H1 (cell line): Measurements from ENCODE around the gene YTHDC2. TPM values are rescaled to one million over a fixed set of nuclear protein-coding genes. Genes with fewer than 3 reads are reported as not detected.
A peak's percentile ranks its signal among the peaks of the same experiment; 100 is the strongest.

Source experiments
- BCL11A ChIP-seq, 2 experiments: IDR thresholded peaks; one replicate each; pipeline ENCODE4 v1.6.1; 2011; ENCODE audit warnings: low read depth in 2 of 2, low read length in 2 of 2, mild to moderate bottlenecking in 2 of 2
- CHD2 ChIP-seq: IDR thresholded peaks from 2 replicates; pipeline ENCODE4 v1.6.1; 2012; ENCODE audit warnings: low read length, improper control_type of control experiment
- CTBP2 ChIP-seq: IDR thresholded peaks from 2 replicates; pipeline ENCODE4 v1.7.0; 2011; ENCODE audit warnings: borderline replicate concordance, mild to moderate bottlenecking, moderate library complexity, mixed read lengths, low read length; ENCODE audit not compliant: insufficient read depth, insufficient read length
- EZH2 ChIP-seq: fragments of 200-600 bp; sonication (generic); IDR thresholded peaks from 2 replicates; pipeline ENCODE4 v1.7.1; 2012; ENCODE audit warnings: low read depth, mild to moderate bottlenecking, moderate library complexity, low read length, inconsistent platforms; ENCODE audit not compliant: severe bottlenecking
- FOSL1 ChIP-seq: IDR thresholded peaks from 2 replicates; pipeline ENCODE4 v1.6.1; 2011; ENCODE audit warnings: mild to moderate bottlenecking, low read depth, low read length, moderate library complexity; ENCODE audit not compliant: insufficient read depth
- GABPA ChIP-seq: IDR thresholded peaks from 2 replicates; pipeline ENCODE4 v1.6.1; 2011; ENCODE audit warnings: mild to moderate bottlenecking, low read length, moderate library complexity, borderline replicate concordance; ENCODE audit not compliant: insufficient read depth
- HDAC2 ChIP-seq, 2 experiments: fragments of 300-600 bp in 1 of 2; sonication (generic) in 1 of 2; IDR thresholded peaks; 2 replicates each; pipeline ENCODE4 v1.6.1; 2011 to 2012; ENCODE audit warnings: low read depth in 2 of 2, low read length in 2 of 2, mild to moderate bottlenecking in 2 of 2, moderate library complexity in 2 of 2, borderline replicate concordance in 1 of 2, inconsistent platforms in 1 of 2
- KDM4A ChIP-seq: IDR thresholded peaks from one replicate; pipeline ENCODE4 v1.7.1; 2012; ENCODE audit warnings: low read depth, mild to moderate bottlenecking, moderate library complexity, low read length, inconsistent platforms; ENCODE audit not compliant: severe bottlenecking
- MAFK ChIP-seq: IDR thresholded peaks from 2 replicates; pipeline ENCODE4 v1.6.1; 2012; ENCODE audit warnings: low read depth, mild to moderate bottlenecking, improper control_type of control experiment, low read length
- MAX ChIP-seq: IDR thresholded peaks from 2 replicates; pipeline ENCODE4 v1.6.1; 2012; ENCODE audit warnings: inconsistent platforms
- NANOG ChIP-seq: IDR thresholded peaks from 2 replicates; pipeline ENCODE4 v1.6.1; 2011; ENCODE audit warnings: low read length, low read depth, mild to moderate bottlenecking, inconsistent platforms; ENCODE audit not compliant: insufficient read depth, poor library complexity, severe bottlenecking
- POLR2A ChIP-seq, 2 experiments: IDR thresholded peaks; 1 replicate in 1 of 2; 2 replicates in 1 of 2; pipeline ENCODE4 v1.6.1; 2011; ENCODE audit warnings: low read depth in 2 of 2, low read length in 2 of 2, mild to moderate bottlenecking in 2 of 2; ENCODE audit errors: control extremely low read depth in 1 of 2
- POLR2AphosphoS5 ChIP-seq: IDR thresholded peaks from 2 replicates; pipeline ENCODE4 v1.6.1; 2011; ENCODE audit warnings: low read depth, low read length
- POU5F1 ChIP-seq: IDR thresholded peaks from 2 replicates; pipeline ENCODE4 v1.6.1; 2011; ENCODE audit warnings: low read depth, mild to moderate bottlenecking, low read length, moderate library complexity
- RBBP5 ChIP-seq: IDR thresholded peaks from 2 replicates; pipeline ENCODE4 v1.7.1; 2012; ENCODE audit warnings: low read depth, mild to moderate bottlenecking, inconsistent platforms, low read length, moderate library complexity, borderline replicate concordance
- RFX5 ChIP-seq: IDR thresholded peaks from 2 replicates; pipeline ENCODE4 v1.6.1; 2011; ENCODE audit warnings: low read depth, low read length, improper control_type of control experiment, borderline replicate concordance
- RXRA ChIP-seq: IDR thresholded peaks from 2 replicates; pipeline ENCODE4 v1.6.1; 2011; ENCODE audit warnings: low read depth, mild to moderate bottlenecking, low read length, moderate library complexity; ENCODE audit not compliant: insufficient read depth
- SP1 ChIP-seq: IDR thresholded peaks from 2 replicates; pipeline ENCODE4 v1.6.1; 2011; ENCODE audit warnings: low read depth, low read length
- TAF1 ChIP-seq: IDR thresholded peaks from 2 replicates; pipeline ENCODE4 v1.6.1; 2011; ENCODE audit warnings: mild to moderate bottlenecking, low read depth, low read length
- TEAD4 ChIP-seq: IDR thresholded peaks from 2 replicates; pipeline ENCODE4 v1.6.1; 2012; ENCODE audit warnings: low read depth, low read length, inconsistent platforms, mixed read lengths
- ZNF274 ChIP-seq: IDR thresholded peaks from 2 replicates; pipeline ENCODE4 v1.7.0; 2012; ENCODE audit warnings: low read length, borderline replicate concordance; ENCODE audit errors: extremely low read depth
- polyA plus RNA-seq, 7 experiments: library from polyadenylated mRNA; depleted of rRNA in 3 of 7; stranded (reverse) in 5 of 7; unstranded in 2 of 7; fragments of >200 nt in 5 of 7; fragments of 200-250 nt in 2 of 7; gene quantifications; 1 replicate in 5 of 7; 2 replicates in 1 of 7; 4 replicates in 1 of 7; pipeline versions ENCODE4 v1.2.1 to v1.2.3, GENCODE V29; 2011 to 2013; ENCODE audit warnings: missing spikeins in 2 of 7, mixed read lengths in 2 of 7
- total RNA-seq: library from RNA; stranded (reverse); fragmentation: NEBNext Ultra II Directional; extraction: Animal tissue kit (Norgen Biotek cat#: 25700); gene quantifications from 2 replicates; pipeline ENCODE4 v1.2.1, GENCODE V29; 2021
- TF ChIP-seq, protein P1 (sequence below): IDR thresholded peaks from 2 replicates; pipeline ENCODE4 v1.6.1; 2012; ENCODE audit warnings: inconsistent platforms

Gene YTHDC2
- total and polyA plus RNA-seq, 2 of the 8 experiments (the other 6 are each of a cell fraction or from before 2014, with no cell fraction given): 4.3 to 20.1 TPM

DNA sequence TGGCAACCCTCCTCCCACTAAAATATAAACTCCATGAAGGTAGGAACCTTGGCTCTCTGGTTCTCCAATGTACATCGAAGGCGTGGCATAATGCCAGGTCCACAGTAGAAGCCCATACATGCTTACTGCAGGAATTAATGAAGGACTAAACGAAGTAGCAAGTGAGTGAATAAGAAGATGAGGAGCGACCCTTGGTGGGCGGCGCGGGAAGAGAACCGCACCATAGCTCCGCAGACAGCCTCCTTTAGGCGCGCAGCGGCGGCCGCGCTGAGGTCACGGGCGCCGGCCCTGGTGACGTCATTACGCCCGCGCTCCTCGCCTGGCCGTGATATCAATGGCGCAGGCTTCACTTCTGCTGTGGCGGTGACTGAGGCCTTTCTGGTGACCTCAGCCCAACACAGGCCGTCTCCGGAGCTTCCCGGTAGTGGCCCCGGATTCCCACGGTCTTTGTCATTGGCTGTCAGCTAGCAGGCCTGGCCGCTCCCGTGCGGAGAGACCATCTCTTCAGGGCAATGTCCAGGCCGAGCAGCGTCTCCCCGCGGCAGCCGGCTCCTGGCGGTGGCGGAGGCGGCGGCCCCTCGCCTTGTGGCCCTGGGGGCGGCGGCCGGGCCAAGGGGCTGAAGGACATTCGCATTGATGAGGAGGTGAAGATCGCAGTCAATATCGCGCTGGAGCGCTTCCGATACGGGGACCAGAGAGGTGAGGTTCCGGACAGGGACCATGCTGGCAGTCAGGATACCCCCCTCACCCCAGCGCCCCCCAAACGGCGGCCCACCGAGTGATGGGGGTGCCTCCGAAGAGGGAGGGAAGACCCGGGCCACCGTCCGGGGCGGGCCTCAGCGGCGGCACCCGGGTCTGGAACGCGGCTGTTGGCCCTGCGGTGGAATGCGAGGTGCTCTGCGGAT lies at the start of gene YTHDC2 (continued):
- TF ChIP-seq TEAD4 (peak; percentile 59; the same call in 1 of the 2 replicates), NANOG (no peak), BCL11A (IDR thresholded peaks at IDR 0.05; ENCODE audit: low read depth in 2 of 2, low read length in 2 of 2) (no peak), ZNF274 (no peak), SP1 (no peak), POU5F1 (no peak), CHD2 (no peak), GABPA (no peak), TAF1 (peak; percentile 92), MAFK (no peak), MAX (peak; percentile 44; the same call in 1 of the 2 replicates), RBBP5 (peak; percentile 93), POLR2A (IDR thresholded peaks at IDR 0.05; ENCODE audit: control extremely low read depth in 1 of 2, low read depth in 2 of 2, low read length in 2 of 2) (peak; percentile 55 to 89), HDAC2 (IDR thresholded peaks at IDR 0.05; ENCODE audit: borderline replicate concordance in 1 of 2, low read depth in 2 of 2, low read length in 2 of 2) (no peak; a peak in 1 of 4 replicates), EZH2 (no peak), KDM4A (peak; percentile 82), FOSL1 (no peak), RXRA (no peak), RFX5 (no peak), POLR2AphosphoS5 (peak; percentile 89), CTBP2 (no peak)
- TF ChIP-seq, protein P1, sequence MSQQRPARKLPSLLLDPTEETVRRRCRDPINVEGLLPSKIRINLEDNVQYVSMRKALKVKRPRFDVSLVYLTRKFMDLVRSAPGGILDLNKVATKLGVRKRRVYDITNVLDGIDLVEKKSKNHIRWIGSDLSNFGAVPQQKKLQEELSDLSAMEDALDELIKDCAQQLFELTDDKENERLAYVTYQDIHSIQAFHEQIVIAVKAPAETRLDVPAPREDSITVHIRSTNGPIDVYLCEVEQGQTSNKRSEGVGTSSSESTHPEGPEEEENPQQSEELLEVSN: peak; percentile 31; the same call in 1 of the 2 replicates
